Natural killer cell treated with Interleukin-12 subunit alpha and Interleukin-12 subunit beta and Interleukin-15 and Interleukin-18, amount 100 ng/mL, for 72 hours (primary cell): ENCODE measurements around the gene OR4D11. TPM values are rescaled to one million over a fixed set of nuclear protein-coding genes. Genes with fewer than 3 reads are reported as not detected.
"Not testable (repeated sequence)": the region's sequence is repeated elsewhere in the genome, so short reads cannot be mapped to it uniquely, and the experiment has no call there.

ENCODE experiments used
- ATAC-seq, 2 donors: fragments of 150-1000 bp; cut with Tn5 transposase in 1 of 2; sonication (Bioruptor Pico), chemical (Tn5 transposase) in 1 of 2; 2 replicates each; pipeline ENCODE4 v1.10.0; 2021
- DNase-seq: peaks from one replicate; pipeline ENCODE4 v3.0.0; 2022; ENCODE audit warnings: low spot score
- H3K27ac Mint-ChIP-seq, 2 donors: 1 replicate in 1 of 2; 2 replicates in 1 of 2; pipeline ENCODE4 v1.8.0; 2022; ENCODE audit warnings: mixed read lengths in 2 of 2, mild to moderate bottlenecking in 1 of 2, moderate library complexity in 1 of 2
- H3K27me3 Mint-ChIP-seq, 2 donors: 1 replicate in 1 of 2; 2 replicates in 1 of 2; pipeline ENCODE4 v1.8.0; 2022; ENCODE audit warnings: mixed read lengths in 2 of 2
- H3K36me3 Mint-ChIP-seq: one replicate; pipeline ENCODE4 v1.8.0; 2022; ENCODE audit warnings: mixed read lengths
- H3K4me1 Mint-ChIP-seq, 2 donors: 1 replicate in 1 of 2; 2 replicates in 1 of 2; pipeline ENCODE4 v1.8.0; 2022; ENCODE audit warnings: low read depth in 2 of 2, mixed read lengths in 2 of 2, mild to moderate bottlenecking in 1 of 2
- H3K4me3 Mint-ChIP-seq: one replicate; pipeline ENCODE4 v1.8.0; 2022; ENCODE audit warnings: mixed read lengths
- H3K9me3 Mint-ChIP-seq: 2 replicates; pipeline ENCODE4 v1.8.0; 2022; ENCODE audit warnings: mixed read lengths
- total RNA-seq, 2 donors: library from RNA; stranded (reverse); gene quantifications; one replicate each; pipeline ENCODE4 v1.2.3, GENCODE V29; 2022

OR4D11 gene
- not detected for total RNA-seq

GRCh38 chr11:59503276-59503675 is at the start of gene OR4D11:
OR4D11 (plus strand) TSS chr11:59503576; CDS start chr11:59503576, 0 bp downstream.
- no peaks in the 10 kb centered on the region for H3K4me1 Mint-ChIP-seq
- H3K27ac Mint-ChIP-seq, result no peak within 1 kb of the TSS
- no peak for DNase-seq
- H3K4me3 Mint-ChIP-seq, result no peak within 1 kb of the TSS
- no peak for ATAC-seq
- H3K36me3 Mint-ChIP-seq, result no peaks in the 10 kb centered on the region
- H3K27me3 Mint-ChIP-seq, result peaks cover 18 to 37% of the 10 kb centered on the region in 2 donors
- no peaks in the 10 kb centered on the region for H3K9me3 Mint-ChIP-seq

- no peak for ATAC-seq
- Mint-ChIP-seq H3K27me3 (peaks cover 11 to 15% of the 10 kb centered on the region in 2 donors), H3K36me3 (no peaks in the 10 kb centered on the region), H3K4me1 (no peaks in the 10 kb centered on the region), H3K9me3 (no peaks in the 10 kb centered on the region), H3K27ac (no peak within 1 kb of the TSS), H3K4me3 (no peak within 1 kb of the TSS)
- no peak for DNase-seq
Observed at GRCh38 chr11:59456661-59457060, 46.7 kb upstream of the OR4D11 start, which contains the start of gene OR4D6. OR4D6 (plus strand) TSS chr11:59456961; CDS start chr11:59456961, 0 bp downstream.

GRCh38 chr11:59459916-59460315 is 43.5 kb upstream of the OR4D11 start:
- ATAC-seq (no peak), DNase-seq (no peak)
- H3K4me1 Mint-ChIP-seq, result no peaks in the 10 kb centered on the region
- no peaks in the 10 kb centered on the region for H3K36me3 Mint-ChIP-seq
- no peak overlapping the region for H3K4me3 Mint-ChIP-seq
- no peaks in the 10 kb centered on the region for H3K9me3 Mint-ChIP-seq
- no peak overlapping the region for H3K27ac Mint-ChIP-seq
- H3K27me3 Mint-ChIP-seq, result peaks cover 14 to 31% of the 10 kb centered on the region in 2 donors

- Mint-ChIP-seq H3K27ac (no peak overlapping the region), H3K36me3 (no peaks in the 10 kb centered on the region), H3K27me3 (peaks cover 13 to 40% of the 10 kb centered on the region in 2 donors), H3K4me3 (no peak overlapping the region), H3K4me1 (no peaks in the 10 kb centered on the region), H3K9me3 (no peaks in the 10 kb centered on the region)
- ATAC-seq, result peak in 1 of 2 donors; percentile 53
- DNase-seq, result no peak
Observed at GRCh38 chr11:59463190-59463641, 40.2 kb upstream of the OR4D11 start.

- Mint-ChIP-seq H3K27me3 (peaks cover 13 to 31% of the 10 kb centered on the region in 2 donors), H3K4me3 (no peak within 1 kb of the TSS), H3K9me3 (no peaks in the 10 kb centered on the region), H3K36me3 (no peaks in the 10 kb centered on the region), H3K4me1 (peaks cover 0 to 3% of the 10 kb centered on the region in 2 donors), H3K27ac (no peak within 1 kb of the TSS)
- ATAC-seq, result no peak
- no peak for DNase-seq
Observed at GRCh38 chr11:59473015-59473414, 30.4 kb upstream of the OR4D11 start, which contains the start of gene OR4D10. OR4D10 (plus strand) TSS chr11:59473315; CDS start chr11:59477430, 4,115 bp downstream.

GRCh38 chr11:59475176-59475575 is 28.2 kb upstream of the OR4D11 start:
- Mint-ChIP-seq H3K27ac (no peak overlapping the region), H3K4me1 (peaks cover 0 to 3% of the 10 kb centered on the region in 2 donors), H3K9me3 (no peaks in the 10 kb centered on the region), H3K27me3 (peaks cover 16 to 33% of the 10 kb centered on the region in 2 donors), H3K36me3 (no peaks in the 10 kb centered on the region), H3K4me3 (no peak overlapping the region)
- ATAC-seq, result no peak
- no peak for DNase-seq

- Mint-ChIP-seq H3K4me1 (peaks cover 0 to 3% of the 10 kb centered on the region in 2 donors), H3K27ac (no peak overlapping the region), H3K4me3 (no peak overlapping the region), H3K27me3 (peaks cover 12 to 22% of the 10 kb centered on the region in 2 donors), H3K36me3 (no peaks in the 10 kb centered on the region), H3K9me3 (no peaks in the 10 kb centered on the region)
- DNase-seq, result no peak
- ATAC-seq, result no peak
Observed at GRCh38 chr11:59479906-59480305, 23.5 kb upstream of the OR4D11 start.

GRCh38 chr11:59480359-59480758 is 23.0 kb upstream of the OR4D11 start:
- ATAC-seq (no peak), DNase-seq (no peak)
- H3K27ac Mint-ChIP-seq, result no peak overlapping the region
- no peaks in the 10 kb centered on the region for H3K36me3 Mint-ChIP-seq
- H3K27me3 Mint-ChIP-seq, result peaks cover 10 to 17% of the 10 kb centered on the region in 2 donors
- H3K4me1 Mint-ChIP-seq, result peaks cover 0 to under 1% of the 10 kb centered on the region in 2 donors
- H3K9me3 Mint-ChIP-seq, result no peaks in the 10 kb centered on the region
- no peak overlapping the region for H3K4me3 Mint-ChIP-seq

GRCh38 chr11:59501931-59502330 is 1.4 kb upstream of the OR4D11 start:
- H3K9me3 Mint-ChIP-seq, result no peaks in the 10 kb centered on the region
- peaks cover 18 to 42% of the 10 kb centered on the region in 2 donors for H3K27me3 Mint-ChIP-seq
- no peaks in the 10 kb centered on the region for H3K36me3 Mint-ChIP-seq
- ATAC-seq, result no peak
- H3K4me1 Mint-ChIP-seq, result no peaks in the 10 kb centered on the region
- no peak overlapping the region for H3K4me3 Mint-ChIP-seq
- no peak overlapping the region for H3K27ac Mint-ChIP-seq
- DNase-seq, result no peak

- Mint-ChIP-seq H3K36me3 (no peaks in the 10 kb centered on the region), H3K27ac (no peak within 1 kb of the TSS), H3K4me3 (peak within 1 kb of the TSS; percentile 20), H3K4me1 (peaks cover 2 to 10% of the 10 kb centered on the region in 2 donors), H3K9me3 (no peaks in the 10 kb centered on the region), H3K27me3 (peaks cover 10 to 23% of the 10 kb centered on the region in 2 donors)
- DNase-seq (no peak), ATAC-seq (no peak)
Observed at GRCh38 chr11:59510941-59511589, 7.7 kb downstream of the OR4D11 start, which contains the start of gene OR4D9. OR4D9 (plus strand) TSS chr11:59511539; CDS start chr11:59514913, 3,374 bp downstream.

- ATAC-seq, result no peak
- Mint-ChIP-seq H3K9me3 (no peaks in the 10 kb centered on the region), H3K4me1 (peaks cover 2 to 10% of the 10 kb centered on the region in 2 donors), H3K27ac (no peak overlapping the region), H3K4me3 (no peak overlapping the region), H3K36me3 (no peaks in the 10 kb centered on the region), H3K27me3 (peaks cover 10 to 23% of the 10 kb centered on the region in 2 donors)
- DNase-seq, result no peak
Observed at GRCh38 chr11:59511675-59512074, 8.3 kb downstream of the OR4D11 start.

- not testable (repeated sequence) for H3K27ac Mint-ChIP-seq, H3K4me1 Mint-ChIP-seq, H3K9me3 Mint-ChIP-seq, H3K36me3 Mint-ChIP-seq, DNase-seq, ATAC-seq, H3K4me3 Mint-ChIP-seq
- H3K27me3 Mint-ChIP-seq, result peaks cover 13 to 17% of the 10 kb centered on the region in 2 donors
Observed at GRCh38 chr11:59520139-59520538, 16.8 kb downstream of the OR4D11 start.

- ATAC-seq, result no peak
- H3K27me3 Mint-ChIP-seq, result peaks cover 11 to 15% of the 10 kb centered on the region in 2 donors
Observed at GRCh38 chr11:59520741-59521140, 17.4 kb downstream of the OR4D11 start.

GRCh38 chr11:59523541-59523940 is 20.2 kb downstream of the OR4D11 start:
- H3K4me3 Mint-ChIP-seq, result no peak overlapping the region
- no peak for DNase-seq
- ATAC-seq, result no peak
- H3K27ac Mint-ChIP-seq, result no peak overlapping the region
- peaks cover 10 to 21% of the 10 kb centered on the region in 2 donors for H3K27me3 Mint-ChIP-seq
- H3K4me1 Mint-ChIP-seq, result no peaks in the 10 kb centered on the region
- H3K36me3 Mint-ChIP-seq, result no peaks in the 10 kb centered on the region
- H3K9me3 Mint-ChIP-seq, result no peaks in the 10 kb centered on the region

More at GRCh38 chr11:59520741-59521140, 17.4 kb downstream of the OR4D11 start:
- DNase-seq, result no peak
- Mint-ChIP-seq H3K36me3 (no peaks in the 10 kb centered on the region), H3K9me3 (no peaks in the 10 kb centered on the region), H3K27ac (no peak overlapping the region), H3K4me1 (no peaks in the 10 kb centered on the region), H3K4me3 (no peak overlapping the region)
